BE2C (cell line): ENCODE results near the gene OSBPL5.

Experiments used
- DNase-seq: peaks from one replicate; pipeline ENCODE4 v3.0.0-alpha.2; 2020
- H3K27me3 ChIP-seq: fragments of 250-450 bp; sonication (Bioruptor Pico); 2 replicates; pipeline ENCODE4 v1.5.1; 2020; ENCODE audit warnings: mild to moderate bottlenecking
- H3K36me3 ChIP-seq: fragments of 250-450 bp; sonication (Bioruptor Pico); 2 replicates; pipeline ENCODE4 v1.5.1; 2020; ENCODE audit warnings: mild to moderate bottlenecking
- H3K4me1 ChIP-seq: fragments of 250-450 bp; sonication (Bioruptor Pico); 2 replicates; pipeline ENCODE4 v1.5.1; 2020
- H3K4me3 ChIP-seq: 2 replicates; pipeline ENCODE4 v1.5.1; 2011; ENCODE audit warnings: low read depth, low read length
- H3K9me3 ChIP-seq: fragments of 250-450 bp; sonication (Bioruptor Pico); 2 replicates; pipeline ENCODE4 v1.5.1; 2020
- CTCF ChIP-seq: IDR thresholded peaks from 2 replicates; pipeline ENCODE4 v1.5.1; 2012; ENCODE audit warnings: mild to moderate bottlenecking, low read depth, low read length

The OSBPL5 gene

GRCh38 chr11:3197878-3198528, 32.9 kb upstream of the OSBPL5 start:
- peaks cover 4% of the 10 kb centered on the region for H3K27me3 ChIP-seq
- H3K4me1 ChIP-seq = no peaks in the 10 kb centered on the region
- H3K9me3 ChIP-seq = no peaks in the 10 kb centered on the region
- no peak for DNase-seq
- TF ChIP-seq CTCF = no peak
- no peaks in the 10 kb centered on the region for H3K36me3 ChIP-seq
- H3K4me3 ChIP-seq = no peak overlapping the region

GRCh38 chr11:3197044-3197695, 32.1 kb upstream of the OSBPL5 start:
- no peak for TF ChIP-seq CTCF
- Histone ChIP-seq H3K27me3 (no peaks in the 10 kb centered on the region), H3K9me3 (no peaks in the 10 kb centered on the region), H3K36me3 (no peaks in the 10 kb centered on the region), H3K4me3 (no peak overlapping the region), H3K4me1 (no peaks in the 10 kb centered on the region)
- DNase-seq = no peak

- no peak for TF ChIP-seq CTCF
Measured at GRCh38 chr11:3196161-3197043, 31.3 kb upstream of the OSBPL5 start.

DNA sequence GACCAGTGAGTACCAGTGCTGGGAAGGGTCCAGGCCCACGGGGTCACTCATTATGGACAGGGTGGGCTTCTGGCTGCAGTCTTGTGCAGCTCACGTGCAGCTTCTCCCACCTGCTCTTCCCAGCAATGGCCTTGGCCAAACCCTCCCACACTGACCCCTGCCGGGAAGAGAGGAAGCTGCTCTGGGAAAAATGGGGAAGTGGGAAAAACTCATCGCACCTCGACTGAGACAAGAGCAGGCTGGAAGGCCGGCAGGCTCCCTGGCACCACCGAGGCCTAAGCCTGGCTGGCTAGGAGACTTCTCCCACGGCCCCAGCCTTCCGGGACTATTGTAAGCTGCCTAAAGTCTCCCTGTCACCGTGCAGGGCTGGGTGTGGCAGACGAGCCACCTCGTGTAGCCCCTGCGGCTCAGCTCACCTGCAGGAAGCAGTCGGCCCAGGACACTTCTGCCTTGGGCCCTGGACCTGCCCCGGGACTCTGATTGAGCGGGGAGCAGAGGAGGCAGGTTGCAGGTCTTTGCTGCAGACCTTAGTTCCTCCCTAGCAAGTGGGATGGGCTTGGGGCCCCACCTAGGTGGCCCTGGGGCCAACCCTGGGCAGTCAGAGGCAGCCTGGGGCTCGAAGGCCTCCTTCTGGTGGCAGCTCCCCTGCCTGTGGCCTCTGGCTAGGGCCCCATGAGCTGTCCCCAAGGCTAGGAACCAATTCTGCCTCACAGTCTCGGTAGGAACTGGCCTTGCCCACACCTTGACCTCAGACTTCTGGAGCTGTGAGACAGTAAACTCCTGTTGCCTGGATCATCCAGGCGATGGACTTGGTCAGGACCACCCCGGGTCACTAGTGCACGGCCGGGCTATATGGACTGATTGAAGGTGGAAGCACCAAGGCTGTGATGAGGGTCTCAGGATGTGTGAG, 30.4 kb upstream of the OSBPL5 start:
- Histone ChIP-seq H3K27me3 (no peaks in the 10 kb centered on the region), H3K4me3 (no peak overlapping the region), H3K9me3 (no peaks in the 10 kb centered on the region), H3K4me1 (no peaks in the 10 kb centered on the region), H3K36me3 (no peaks in the 10 kb centered on the region)
- DNase-seq = peak; percentile 33
- TF ChIP-seq CTCF = peak; percentile 61

More at GRCh38 chr11:3196161-3197043, 31.3 kb upstream of the OSBPL5 start:
- Histone ChIP-seq H3K4me1 (no peaks in the 10 kb centered on the region), H3K9me3 (no peaks in the 10 kb centered on the region), H3K27me3 (no peaks in the 10 kb centered on the region), H3K36me3 (no peaks in the 10 kb centered on the region), H3K4me3 (no peak overlapping the region)
- no peak for DNase-seq

- no peak for DNase-seq
- H3K4me1 ChIP-seq = no peaks in the 10 kb centered on the region
- H3K36me3 ChIP-seq = no peaks in the 10 kb centered on the region
- H3K9me3 ChIP-seq = no peaks in the 10 kb centered on the region
- no peak for TF ChIP-seq CTCF
- H3K4me3 ChIP-seq = no peak overlapping the region
- no peaks in the 10 kb centered on the region for H3K27me3 ChIP-seq
Measured at GRCh38 chr11:3194016-3194816, 29.1 kb upstream of the OSBPL5 start.
